H1 (cell line): ENCODE data around the gene NFXL1. TPM values are rescaled to one million over a fixed set of nuclear protein-coding genes. Genes with fewer than 3 reads are reported as not detected.
A peak's percentile ranks its signal among the peaks of the same experiment; 100 is the strongest.

Source experiments
- CTCF ChIA-PET: fragments of 300-600 bp; sonication (Branson Sonifier 250); formaldehyde crosslinking; loops from one replicate; lab custom pipeline; 2021; ENCODE audit not compliant: partially characterized antibody; lab: Charles Lee
- POLR2A ChIA-PET: fragments of 300-600 bp; sonication (Branson Sonifier 250); formaldehyde crosslinking; loops from one replicate; lab custom pipeline; 2021; ENCODE audit warnings: inconsistent platforms; ENCODE audit not compliant: partially characterized antibody; lab: Charles Lee
- DNase-seq, 2 experiments: peaks; one replicate each; pipeline versions ENCODE4 v3.0.0 to v3.0.0-alpha.2; 2010 to 2022; ENCODE audit warnings: low spot score in 2 of 2, low read depth in 1 of 2, mixed read lengths in 1 of 2
- FAIRE-seq: peaks from 2 replicates; lab custom pipeline; 2011; peaks lifted over from hg19 to GRCh38; lab: Jason Lieb, UNC
- H2AFZ ChIP-seq: 2 replicates; pipeline ENCODE4 v1.8.1; 2012; ENCODE audit warnings: low read length, inconsistent platforms
- H2AK5ac ChIP-seq: 2 replicates; pipeline ENCODE4 v1.6.1; 2013; ENCODE audit warnings: low read depth, low read length
- H2BK120ac ChIP-seq: replicated peaks from 2 replicates; pipeline ENCODE3; 2013; ENCODE audit warnings: low read depth, low read length, inconsistent platforms
- H2BK12ac ChIP-seq: 2 replicates; pipeline ENCODE4 v1.6.1; 2013; ENCODE audit warnings: low read depth, low read length
- H2BK15ac ChIP-seq: 2 replicates; pipeline ENCODE4 v1.6.1; 2013; ENCODE audit warnings: low read length
- H2BK20ac ChIP-seq: 2 replicates; pipeline ENCODE4 v1.6.1; 2013; ENCODE audit warnings: low read length
- H2BK5ac ChIP-seq: 2 replicates; pipeline ENCODE4 v1.6.1; 2013; ENCODE audit warnings: low read depth, low read length
- H3K14ac ChIP-seq: 2 replicates; pipeline ENCODE4 v1.6.1; 2013; ENCODE audit warnings: inconsistent platforms; ENCODE audit not compliant: insufficient read length
- H3K18ac ChIP-seq: 2 replicates; pipeline ENCODE4 v1.6.1; 2013; ENCODE audit warnings: low read length; ENCODE audit errors: extremely low read depth
- H3K23ac ChIP-seq: 2 replicates; pipeline ENCODE4 v1.6.1; 2013; ENCODE audit warnings: inconsistent platforms; ENCODE audit not compliant: insufficient read length
- H3K23me2 ChIP-seq: 2 replicates; pipeline ENCODE4 v1.6.1; 2013; ENCODE audit warnings: low read depth, low read length
- H3K27ac ChIP-seq: 2 replicates; pipeline ENCODE4 v1.6.1; 2011; ENCODE audit warnings: low read depth, low read length, inconsistent platforms
- H3K27me3 ChIP-seq, 4 experiments: replicated peaks in 1 of 4; 1 replicate in 1 of 4; 2 replicates in 3 of 4; pipeline versions ENCODE4 v1.6.1 to v1.8.1; 2011 to 2013; ENCODE audit warnings: low read length in 3 of 4, mild to moderate bottlenecking in 3 of 4, inconsistent platforms in 2 of 4, mixed read lengths in 2 of 4, moderate library complexity in 1 of 4; ENCODE audit not compliant: control insufficient read depth in 3 of 4, insufficient read depth in 3 of 4; ENCODE audit errors: extremely low read depth in 1 of 4
- H3K36me3 ChIP-seq, 4 experiments: 2 replicates each; pipeline versions ENCODE4 v1.6.1 to v1.8.1; 2011 to 2013; ENCODE audit warnings: mild to moderate bottlenecking in 4 of 4, low read length in 3 of 4, moderate library complexity in 2 of 4, control low read depth in 1 of 4, inconsistent platforms in 1 of 4; ENCODE audit not compliant: insufficient read depth in 4 of 4, control insufficient read depth in 2 of 4
- H3K4ac ChIP-seq: replicated peaks from 2 replicates; pipeline ENCODE3; 2013; ENCODE audit warnings: low read length, low read depth, mixed read lengths, inconsistent platforms; ENCODE audit not compliant: insufficient read length
- H3K4me1 ChIP-seq, 4 experiments: replicated peaks in 1 of 4; 1 replicate in 1 of 4; 2 replicates in 3 of 4; pipeline versions ENCODE4 v1.6.1 to v1.8.1; 2011 to 2013; ENCODE audit warnings: low read length in 3 of 4, inconsistent platforms in 2 of 4, mixed read lengths in 1 of 4; ENCODE audit not compliant: insufficient read depth in 4 of 4, control insufficient read depth in 3 of 4
- H3K4me2 ChIP-seq, 2 experiments: 2 replicates each; pipeline versions ENCODE4 v1.6.1 to v1.8.1; 2011 to 2013; ENCODE audit warnings: low read depth in 2 of 2, low read length in 2 of 2, control low read depth in 1 of 2, inconsistent platforms in 1 of 2, mild to moderate bottlenecking in 1 of 2; ENCODE audit not compliant: insufficient read depth in 1 of 2
- H3K4me3 ChIP-seq, 4 experiments: fragments of 200-600, 300-600 bp in 1 of 4; sonication (generic), shearing (Covaris generic), sonication (Bioruptor Twin) in 1 of 4; 2 replicates each; pipeline versions ENCODE4 v1.5.1 to v1.8.1; 2011 to 2016; ENCODE audit warnings: low read length in 4 of 4, low read depth in 3 of 4, control low read depth in 2 of 4, inconsistent platforms in 2 of 4, mild to moderate bottlenecking in 2 of 4, mixed read lengths in 1 of 4, moderate library complexity in 1 of 4; ENCODE audit not compliant: insufficient read depth in 2 of 4; ENCODE audit errors: extremely low read depth in 1 of 4
- H3K56ac ChIP-seq: replicated peaks from 2 replicates; pipeline ENCODE3; 2013; ENCODE audit warnings: low read depth, mild to moderate bottlenecking, mixed read lengths, low read length, inconsistent platforms; ENCODE audit not compliant: insufficient read length
- H3K79me1 ChIP-seq: 2 replicates; pipeline ENCODE4 v1.6.1; 2013; ENCODE audit warnings: low read depth, low read length, control low read depth
- H3K79me2 ChIP-seq, 2 experiments: 2 replicates each; pipeline versions ENCODE4 v1.6.1 to v1.8.1; 2012 to 2013; ENCODE audit warnings: low read length in 2 of 2, mild to moderate bottlenecking in 2 of 2, inconsistent platforms in 1 of 2; ENCODE audit not compliant: insufficient read depth in 2 of 2, control insufficient read depth in 1 of 2
- H3K9ac ChIP-seq, 4 experiments: replicated peaks in 1 of 4; 1 replicate in 1 of 4; 2 replicates in 3 of 4; pipeline versions ENCODE4 v1.6.1 to v1.8.1; 2011 to 2013; ENCODE audit warnings: low read depth in 3 of 4, low read length in 3 of 4, control low read depth in 2 of 4, mild to moderate bottlenecking in 2 of 4, moderate library complexity in 2 of 4, inconsistent platforms in 1 of 4; ENCODE audit errors: extremely low read depth in 1 of 4
- H3K9me3 ChIP-seq, 2 experiments: 2 replicates each; pipeline versions ENCODE4 v1.6.1 to v1.8.1; 2012 to 2013; ENCODE audit warnings: mild to moderate bottlenecking in 2 of 2, moderate library complexity in 2 of 2, control low read depth in 1 of 2, inconsistent platforms in 1 of 2, low read depth in 1 of 2, low read length in 1 of 2, mixed read lengths in 1 of 2; ENCODE audit not compliant: insufficient read depth in 2 of 2
- H4K20me1 ChIP-seq, 2 experiments: replicated peaks in 1 of 2; 2 replicates each; pipeline versions ENCODE3 to v1.8.1; 2011 to 2013; ENCODE audit warnings: inconsistent platforms in 2 of 2, low read length in 2 of 2, mild to moderate bottlenecking in 1 of 2; ENCODE audit not compliant: insufficient read depth in 2 of 2, control insufficient read depth in 1 of 2
- H4K5ac ChIP-seq: 2 replicates; pipeline ENCODE4 v1.6.1; 2013; ENCODE audit warnings: low read length, low read depth, mixed read lengths, inconsistent platforms; ENCODE audit not compliant: insufficient read length
- H4K8ac ChIP-seq: 2 replicates; pipeline ENCODE4 v1.8.0; 2013; ENCODE audit warnings: mild to moderate bottlenecking, moderate library complexity, low read length, inconsistent platforms; ENCODE audit not compliant: insufficient read depth; ENCODE audit errors: extremely low read depth
- H4K91ac ChIP-seq: replicated peaks from 2 replicates; pipeline ENCODE3; 2013; ENCODE audit warnings: low read length, mixed read lengths, inconsistent platforms; ENCODE audit not compliant: insufficient read length
- BACH1 ChIP-seq: IDR thresholded peaks from 2 replicates; pipeline ENCODE4 v1.6.1; 2012; ENCODE audit warnings: low read length, improper control_type of control experiment
- CTCF ChIP-seq, 3 experiments: IDR thresholded peaks; 1 replicate in 2 of 3; 2 replicates in 1 of 3; pipeline versions ENCODE4 v1.5.1 to v1.6.1; 2011; ENCODE audit warnings: low read length in 3 of 3, mild to moderate bottlenecking in 3 of 3, inconsistent platforms in 2 of 3, low read depth in 1 of 3, moderate library complexity in 1 of 3; ENCODE audit not compliant: insufficient read depth in 1 of 3; ENCODE audit errors: control extremely low read depth in 1 of 3
- E2F6 ChIP-seq: IDR thresholded peaks from 2 replicates; pipeline ENCODE4 v1.6.1; 2012; ENCODE audit warnings: inconsistent platforms
- NANOG ChIP-seq: IDR thresholded peaks from 2 replicates; pipeline ENCODE4 v1.6.1; 2011; ENCODE audit warnings: low read length, low read depth, mild to moderate bottlenecking, inconsistent platforms; ENCODE audit not compliant: insufficient read depth, poor library complexity, severe bottlenecking
- POLR2A ChIP-seq, 2 experiments: IDR thresholded peaks; 1 replicate in 1 of 2; 2 replicates in 1 of 2; pipeline ENCODE4 v1.6.1; 2011; ENCODE audit warnings: low read depth in 2 of 2, low read length in 2 of 2, mild to moderate bottlenecking in 2 of 2; ENCODE audit errors: control extremely low read depth in 1 of 2
- RAD21 ChIP-seq, 2 experiments: IDR thresholded peaks in 1 of 2; conservative IDR thresholded peaks in 1 of 2; 2 replicates each; pipeline ENCODE4 v1.6.1; 2011; ENCODE audit warnings: low read depth in 2 of 2, low read length in 2 of 2, improper control_type of control experiment in 1 of 2, inconsistent platforms in 1 of 2, mild to moderate bottlenecking in 1 of 2, moderate library complexity in 1 of 2
- RXRA ChIP-seq: IDR thresholded peaks from 2 replicates; pipeline ENCODE4 v1.6.1; 2011; ENCODE audit warnings: low read depth, mild to moderate bottlenecking, low read length, moderate library complexity; ENCODE audit not compliant: insufficient read depth
- SUZ12 ChIP-seq: fragments of 200-600 bp; sonication (generic); IDR thresholded peaks from 2 replicates; pipeline ENCODE4 v1.6.1; 2012; ENCODE audit warnings: mild to moderate bottlenecking, inconsistent platforms, low read length, moderate library complexity, mixed read lengths
- WGBS, 2 experiments: shearing (Covaris generic) in 1 of 2; methylation state at CpG; one replicate each; pipeline versions ENCODE4 v1.1.6 to v1.1.7; 2013 to 2015; ENCODE audit warnings: low lambda C conversion rate in 2 of 2, mixed read lengths in 2 of 2, inconsistent platforms in 1 of 2, low coverage in 1 of 2, missing lambda C conversion rate in 1 of 2; ENCODE audit not compliant: insufficient replicate concordance in 2 of 2, insufficient coverage in 1 of 2, insufficient read length in 1 of 2; ENCODE audit errors: extremely low coverage in 1 of 2, missing lambda C conversion rate in 1 of 2; 5-methylcytosine and 5-hydroxymethylcytosine counted together
- polyA plus RNA-seq, 7 experiments: library from polyadenylated mRNA; depleted of rRNA in 3 of 7; stranded (reverse) in 5 of 7; unstranded in 2 of 7; fragments of >200 nt in 5 of 7; fragments of 200-250 nt in 2 of 7; gene quantifications; 1 replicate in 5 of 7; 2 replicates in 1 of 7; 4 replicates in 1 of 7; pipeline versions ENCODE4 v1.2.1 to v1.2.3, GENCODE V29; 2011 to 2013; ENCODE audit warnings: missing spikeins in 2 of 7, mixed read lengths in 2 of 7
- total RNA-seq: library from RNA; stranded (reverse); fragmentation: NEBNext Ultra II Directional; extraction: Animal tissue kit (Norgen Biotek cat#: 25700); gene quantifications from 2 replicates; pipeline ENCODE4 v1.2.1, GENCODE V29; 2021

Gene NFXL1
- total and polyA plus RNA-seq, 2 of the 8 experiments (the other 6 are each of a cell fraction or from before 2014, with no cell fraction given), result 10.0 to 29.5 TPM

GRCh38 chr4:47838445-47838844 lies 75.9 kb downstream of the NFXL1 start:
- H3K56ac ChIP-seq, result no peak overlapping the region
- no peak overlapping the region for H4K8ac ChIP-seq
- peak overlapping the region in 3 of 4 experiments; percentile 52 to 71 (median 70); a peak in 4 of 8 replicates for H3K4me3 ChIP-seq
- peaks cover 15% of the 10 kb centered on the region for H3K23me2 ChIP-seq
- FAIRE-seq (peak; percentile 69), DNase-seq (no peak)
- H2BK12ac ChIP-seq, result no peak overlapping the region
- H2BK120ac ChIP-seq, result no peak overlapping the region
- H2BK15ac ChIP-seq, result no peak overlapping the region
- H4K20me1 ChIP-seq, result peaks cover 2 to 11% of the 10 kb centered on the region in 2 experiments
- peak overlapping the region; percentile 78 to 93; a peak in 3 of 4 replicates for H3K4me2 ChIP-seq
- no peak overlapping the region for H2AFZ ChIP-seq
- H3K4me1 ChIP-seq, result peaks cover 0 to 8% (median 0%) of the 10 kb centered on the region in 4 experiments; a peak in 4 of 7 replicates
- no peak overlapping the region for H4K91ac ChIP-seq
- H3K36me3 ChIP-seq, result peaks cover 0 to 4% (median under 1%) of the 10 kb centered on the region in 4 experiments; a peak in 2 of 8 replicates
- WGBS, 2 experiments, result 45% methylated on average over 4 of the region's 4 CpGs; no CpG with 5 or more reads in 1 of the 2 experiments
- peaks cover 0 to 14% (median 6%) of the 10 kb centered on the region in 4 experiments; a peak in 3 of 7 replicates for H3K27me3 ChIP-seq
- H3K9me3 ChIP-seq, result no peaks in the 10 kb centered on the region
- no peak overlapping the region for H3K18ac ChIP-seq
- no peak overlapping the region for H2BK5ac ChIP-seq
- H3K9ac ChIP-seq, result no peak overlapping the region
- no peak overlapping the region for H3K4ac ChIP-seq
- H4K5ac ChIP-seq, result no peak overlapping the region
- no peaks in the 10 kb centered on the region for H3K79me2 ChIP-seq
- no peak overlapping the region for H2BK20ac ChIP-seq
- H2AK5ac ChIP-seq, result no peak overlapping the region
- CTCF ChIA-PET, result interaction anchor here (0.9 to 8.6 kb wide), 9 partner anchors 9 to 170 kb away, joined by 3 to 282 read pairs (median 6); no protein-coding TSS in a partner anchor
- no peak overlapping the region for H3K23ac ChIP-seq
- no peak overlapping the region for H3K27ac ChIP-seq
- POLR2A ChIA-PET, result interaction anchor here (1.3 kb wide), 1 partner anchor 76 kb away, joined by 3 read pairs; the partner anchor contains the start of gene NFXL1
- no peaks in the 10 kb centered on the region for H3K79me1 ChIP-seq
- no peak overlapping the region for H3K14ac ChIP-seq
- no peak for TF ChIP-seq NANOG
- no peak for TF ChIP-seq RXRA
- peak in 2 of 3 experiments; percentile 17 to 20; a peak in 2 of 4 replicates for TF ChIP-seq CTCF (IDR thresholded peaks at IDR 0.05; ENCODE audit: control extremely low read depth in 1 of 3, insufficient read depth in 1 of 3, low read depth in 1 of 3, low read length in 3 of 3)
- TF ChIP-seq E2F6, result no peak
- peak in 1 of 2 experiments; percentile 33; a peak in 2 of 4 replicates for TF ChIP-seq RAD21 (IDR thresholded peaks at IDR 0.05 in 1 of 2, conservative IDR thresholded peaks at IDR 0.05 in 1 of 2; ENCODE audit: low read depth in 2 of 2, low read length in 2 of 2)
- TF ChIP-seq BACH1, result no peak
- TF ChIP-seq POLR2A (IDR thresholded peaks at IDR 0.05; ENCODE audit: control extremely low read depth in 1 of 2, low read depth in 2 of 2, low read length in 2 of 2), result no peak
- no peak for TF ChIP-seq SUZ12
